CD4-positive, alpha-beta T cell (primary cell): ENCODE results near the gene SFR1. TPM values are rescaled to one million over a fixed set of nuclear protein-coding genes. Genes with fewer than 3 reads are reported as not detected.

ENCODE experiments used
- ATAC-seq: fragments of 200-7000 bp; cut with Tn5 transposase; one replicate; pipeline ENCODE4 v1.10.0; 2022; ENCODE audit warnings: mild to moderate bottlenecking; ENCODE audit not compliant: poor library complexity
- CTCF ChIA-PET: fragments of 350-600 bp; sonication (Branson Sonifier 250); formaldehyde crosslinking; loops from one replicate; lab custom pipeline; 2021; ENCODE audit warnings: antibody characterized with exemption, inconsistent platforms; lab: Charles Lee
- POLR2A ChIA-PET: fragments of 350-600 bp; sonication (Branson Sonifier 250); formaldehyde crosslinking; loops from one replicate; lab custom pipeline; 2021; ENCODE audit warnings: antibody characterized with exemption, inconsistent platforms; lab: Charles Lee
- DNase-seq, 14 experiments: peaks; one replicate each; pipeline ENCODE4 v3.0.0-alpha.2; 2013 to 2020; ENCODE audit warnings: mixed read lengths in 2 of 14
- H3K27ac ChIP-seq, 2 donors: one replicate each; pipeline versions ENCODE4 v1.5.1 to v1.7.0; 2013; ENCODE audit warnings: low read length in 2 of 2, low read depth in 1 of 2, mild to moderate bottlenecking in 1 of 2
- H3K27me3 ChIP-seq, 2 experiments: 1 replicate in 1 of 2; 2 replicates in 1 of 2; pipeline versions ENCODE4 v1.6.1 to v1.7.0; 2013; ENCODE audit warnings: low read length in 2 of 2, control low read depth in 1 of 2, mild to moderate bottlenecking in 1 of 2, moderate library complexity in 1 of 2; ENCODE audit not compliant: insufficient read depth in 2 of 2, control insufficient read depth in 1 of 2
- H3K36me3 ChIP-seq: one replicate; pipeline ENCODE4 v1.6.1; 2013; ENCODE audit warnings: low read length, control low read depth; ENCODE audit not compliant: insufficient read depth
- H3K4me1 ChIP-seq: one replicate; pipeline ENCODE4 v1.6.1; 2013; ENCODE audit warnings: low read length, control low read depth; ENCODE audit not compliant: insufficient read depth
- H3K4me3 ChIP-seq: one replicate; pipeline ENCODE4 v1.5.1; 2013; ENCODE audit warnings: mild to moderate bottlenecking, low read length, moderate library complexity
- H3K9me3 ChIP-seq, 2 experiments: 1 replicate in 1 of 2; 2 replicates in 1 of 2; pipeline versions ENCODE4 v1.6.1 to v1.7.0; 2013; ENCODE audit warnings: low read length in 2 of 2, mild to moderate bottlenecking in 2 of 2, control low read depth in 1 of 2, moderate library complexity in 1 of 2; ENCODE audit not compliant: control insufficient read depth in 1 of 2, insufficient read depth in 1 of 2
- H3K27ac Mint-ChIP-seq: one replicate; pipeline ENCODE4 v1.8.0; 2020; ENCODE audit warnings: mixed read lengths
- H3K27me3 Mint-ChIP-seq: one replicate; pipeline ENCODE4 v1.8.0; 2021; ENCODE audit warnings: mixed read lengths
- H3K36me3 Mint-ChIP-seq: one replicate; pipeline ENCODE4 v1.8.0; 2021; ENCODE audit warnings: low read depth, mixed read lengths
- H3K4me1 Mint-ChIP-seq: one replicate; pipeline ENCODE4 v1.8.0; 2021; ENCODE audit warnings: low read depth, mixed read lengths
- H3K4me3 Mint-ChIP-seq: one replicate; pipeline ENCODE4 v1.8.0; 2020; ENCODE audit warnings: mild to moderate bottlenecking, mixed read lengths
- H3K9me3 Mint-ChIP-seq: one replicate; pipeline ENCODE4 v1.8.0; 2020; ENCODE audit warnings: mixed read lengths
- intact Hi-C, 2 experiments: fragments of 100-400 bp; cut with DNase I in 1 of 2; cut with micrococcal nuclease in 1 of 2; formaldehyde crosslinking; loops; one replicate each; pipeline versions ENCODE4 v1.15.1 to v1.9.0; 2023 to 2025; cut with DNase I, micrococcal nuclease
- total RNA-seq, 174 experiments: library from RNA in 2 of 174; stranded (reverse) in 2 of 174; gene quantifications; one replicate each; pipeline ENCODE4 v1.2.3 and lab custom pipeline; 2021 to 2026
- TF ChIP-seq, protein P1 (sequence below): fragments of 200-600 bp; IDR thresholded peaks from one replicate; pipeline ENCODE4 v1.8.0; 2022; ENCODE audit warnings: antibody characterized with exemption, mild to moderate bottlenecking

SFR1 gene
- total RNA-seq, 2 experiments from 2014 or later = 7.2 to 7.7 TPM

DNA sequence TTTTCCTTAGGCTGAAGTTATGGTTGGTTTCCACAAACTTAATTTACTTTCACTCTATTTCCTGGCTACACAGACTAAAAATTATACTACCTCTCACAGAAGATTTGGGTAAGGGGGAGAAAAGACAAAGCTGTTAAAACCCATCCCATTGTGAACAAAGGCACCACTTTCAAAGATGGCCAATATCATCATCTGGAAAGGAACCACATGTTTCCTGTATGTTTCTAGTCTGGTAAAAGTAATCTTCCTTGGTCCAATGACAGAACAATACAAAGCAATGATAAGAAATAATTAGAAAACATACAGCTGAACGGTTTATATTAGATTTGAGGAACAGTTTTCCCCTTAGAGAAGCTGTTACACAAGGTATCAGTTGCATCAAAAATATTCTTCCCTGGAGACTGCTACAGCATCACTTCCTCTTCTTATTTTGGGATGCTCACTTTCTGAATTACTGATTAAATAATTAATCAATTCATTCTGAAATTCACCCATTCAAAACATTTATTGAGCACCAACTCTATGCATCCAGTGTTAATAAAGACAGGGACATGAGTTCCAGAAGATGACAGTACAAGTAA, 8.5 kb upstream of the SFR1 start:
- peaks cover 20% of the 10 kb centered on the region for H3K27me3 Mint-ChIP-seq
- no peak overlapping the region for H3K4me3 ChIP-seq
- TF ChIP-seq, protein P1, sequence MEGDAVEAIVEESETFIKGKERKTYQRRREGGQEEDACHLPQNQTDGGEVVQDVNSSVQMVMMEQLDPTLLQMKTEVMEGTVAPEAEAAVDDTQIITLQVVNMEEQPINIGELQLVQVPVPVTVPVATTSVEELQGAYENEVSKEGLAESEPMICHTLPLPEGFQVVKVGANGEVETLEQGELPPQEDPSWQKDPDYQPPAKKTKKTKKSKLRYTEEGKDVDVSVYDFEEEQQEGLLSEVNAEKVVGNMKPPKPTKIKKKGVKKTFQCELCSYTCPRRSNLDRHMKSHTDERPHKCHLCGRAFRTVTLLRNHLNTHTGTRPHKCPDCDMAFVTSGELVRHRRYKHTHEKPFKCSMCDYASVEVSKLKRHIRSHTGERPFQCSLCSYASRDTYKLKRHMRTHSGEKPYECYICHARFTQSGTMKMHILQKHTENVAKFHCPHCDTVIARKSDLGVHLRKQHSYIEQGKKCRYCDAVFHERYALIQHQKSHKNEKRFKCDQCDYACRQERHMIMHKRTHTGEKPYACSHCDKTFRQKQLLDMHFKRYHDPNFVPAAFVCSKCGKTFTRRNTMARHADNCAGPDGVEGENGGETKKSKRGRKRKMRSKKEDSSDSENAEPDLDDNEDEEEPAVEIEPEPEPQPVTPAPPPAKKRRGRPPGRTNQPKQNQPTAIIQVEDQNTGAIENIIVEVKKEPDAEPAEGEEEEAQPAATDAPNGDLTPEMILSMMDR = no peak
- ChIA-PET POLR2A (no interaction called here), CTCF (interaction anchor here (1.5 kb wide), 1 partner anchor 8 kb away, joined by 8 read pairs; the partner anchor contains the start of gene SFR1)
- no peaks in the 10 kb centered on the region for H3K36me3 ChIP-seq
- no peak for ATAC-seq
- no peak overlapping the region for H3K27ac Mint-ChIP-seq
- no peaks in the 10 kb centered on the region for H3K4me1 Mint-ChIP-seq
- H3K4me1 ChIP-seq = no peaks in the 10 kb centered on the region
- intact Hi-C loops = no loop called here
- no peaks in the 10 kb centered on the region for H3K36me3 Mint-ChIP-seq
- DNase-seq = no peak
- H3K27ac ChIP-seq = no peak overlapping the region
- peaks cover 2 to 4% of the 10 kb centered on the region in 2 experiments for H3K27me3 ChIP-seq
- no peaks in the 10 kb centered on the region for H3K9me3 ChIP-seq
- no peaks in the 10 kb centered on the region for H3K9me3 Mint-ChIP-seq
- H3K4me3 Mint-ChIP-seq = no peak overlapping the region

DNA sequence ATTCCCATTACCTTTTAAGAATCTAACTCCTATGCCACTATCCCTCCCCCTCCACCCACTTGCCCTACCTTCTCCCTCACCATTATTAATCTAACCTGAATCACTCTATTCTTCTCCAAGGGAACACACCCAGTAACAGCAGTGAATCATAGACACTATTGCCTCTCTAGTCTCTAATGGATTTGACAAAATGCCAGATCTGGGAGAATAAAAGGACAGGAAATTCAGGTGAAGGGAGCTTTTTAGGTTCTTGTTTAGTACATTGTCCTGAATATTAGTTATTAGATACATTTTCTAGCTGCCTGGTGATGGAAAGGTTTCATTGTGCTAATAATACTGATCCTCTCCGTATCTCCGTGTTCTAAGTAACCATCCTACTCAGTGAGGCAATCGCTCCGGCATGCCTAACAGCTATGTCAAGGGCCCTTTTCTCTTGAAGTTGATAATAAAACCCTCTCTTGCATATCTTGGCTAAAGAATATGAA, 4.1 kb upstream of the SFR1 start:
- Histone ChIP-seq H3K4me1 (peaks cover 10% of the 10 kb centered on the region), H3K27ac (no peak overlapping the region), H3K9me3 (no peaks in the 10 kb centered on the region), H3K27me3 (no peaks in the 10 kb centered on the region), H3K36me3 (no peaks in the 10 kb centered on the region), H3K4me3 (no peak overlapping the region)
- Mint-ChIP-seq H3K9me3 (no peaks in the 10 kb centered on the region), H3K27me3 (no peaks in the 10 kb centered on the region), H3K4me3 (no peak overlapping the region), H3K4me1 (peaks cover 23% of the 10 kb centered on the region), H3K36me3 (peaks cover 15% of the 10 kb centered on the region), H3K27ac (no peak overlapping the region)
- TF ChIP-seq, protein P1 = no peak
- ATAC-seq (no peak), DNase-seq (no peak)
- ChIA-PET POLR2A (interaction anchor here (0.6 kb wide), 1 partner anchor 568 kb away, joined by 3 read pairs; no protein-coding TSS in a partner anchor), CTCF (no interaction called here)
- intact Hi-C loops = loop anchor here in 1 of 2 experiments (5.0 kb wide), 1 partner anchor 531 kb away; no protein-coding TSS in a partner anchor

DNA sequence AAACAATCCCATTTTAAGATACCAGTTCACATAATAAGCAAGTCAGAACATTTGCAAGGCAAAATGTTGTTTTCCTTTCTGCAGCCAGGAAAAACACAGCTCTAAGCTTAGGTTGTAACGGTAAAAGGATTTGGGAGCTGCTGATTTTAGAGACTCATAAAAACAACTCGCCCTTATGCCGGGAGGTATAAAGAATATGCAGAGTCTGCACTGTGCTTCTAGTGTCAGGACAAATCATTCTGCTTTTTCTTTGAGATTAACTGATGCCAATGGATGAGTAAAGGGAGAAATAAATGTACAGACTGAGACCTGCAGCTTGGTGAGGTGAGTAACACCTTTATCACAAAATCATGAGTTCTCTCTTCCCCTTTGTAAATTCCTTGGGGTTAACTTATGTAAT, 2.0 kb upstream of the SFR1 start:
- peak overlapping the region; percentile 96 to 100 for H3K27ac ChIP-seq
- peaks cover 10% of the 10 kb centered on the region for H3K4me1 ChIP-seq
- POLR2A ChIA-PET = interaction anchor here (1.3 to 3.9 kb wide), 3 partner anchors 47 to 210 kb away, joined by 3 to 45 read pairs (median 31); partner anchors contain the start of gene SLK
- Mint-ChIP-seq H3K4me3 (peak overlapping the region; percentile 38), H3K27me3 (no peaks in the 10 kb centered on the region), H3K4me1 (peaks cover 37% of the 10 kb centered on the region), H3K9me3 (no peaks in the 10 kb centered on the region), H3K27ac (peak overlapping the region; percentile 100), H3K36me3 (peaks cover 22% of the 10 kb centered on the region)
- no peaks in the 10 kb centered on the region for H3K27me3 ChIP-seq
- H3K9me3 ChIP-seq = no peaks in the 10 kb centered on the region
- no peak overlapping the region for H3K4me3 ChIP-seq
- CTCF ChIA-PET = no interaction called here
- TF ChIP-seq, protein P1 = no peak
- DNase-seq (peak in 2 of 14 experiments; percentile 25 to 38), ATAC-seq (no peak)
- intact Hi-C loops = loop anchor here (1.0 to 10.0 kb wide), 10 partner anchors 112 to 925 kb away; partner anchors contain the start of genes CFAP43 (in 2 of the 2), NT5C2 (in 1 of the 2) and STN1 (in 1 of the 2)
- H3K36me3 ChIP-seq = peaks cover under 1% of the 10 kb centered on the region
